B cell (primary cell): ENCODE results near the gene ABCA12.

Experiments
- CTCF ChIP-seq: fragments of 200-600 bp; IDR thresholded peaks from one replicate; pipeline ENCODE4 v1.8.0; 2022; ENCODE audit warnings: antibody characterized with exemption, mild to moderate bottlenecking
- EZH2 ChIP-seq: IDR thresholded peaks from 2 replicates; pipeline ENCODE4 v1.6.1; 2012; ENCODE audit warnings: borderline replicate concordance, low read depth, mild to moderate bottlenecking, moderate library complexity, low read length; ENCODE audit not compliant: insufficient read depth, poor library complexity, severe bottlenecking

DNA sequence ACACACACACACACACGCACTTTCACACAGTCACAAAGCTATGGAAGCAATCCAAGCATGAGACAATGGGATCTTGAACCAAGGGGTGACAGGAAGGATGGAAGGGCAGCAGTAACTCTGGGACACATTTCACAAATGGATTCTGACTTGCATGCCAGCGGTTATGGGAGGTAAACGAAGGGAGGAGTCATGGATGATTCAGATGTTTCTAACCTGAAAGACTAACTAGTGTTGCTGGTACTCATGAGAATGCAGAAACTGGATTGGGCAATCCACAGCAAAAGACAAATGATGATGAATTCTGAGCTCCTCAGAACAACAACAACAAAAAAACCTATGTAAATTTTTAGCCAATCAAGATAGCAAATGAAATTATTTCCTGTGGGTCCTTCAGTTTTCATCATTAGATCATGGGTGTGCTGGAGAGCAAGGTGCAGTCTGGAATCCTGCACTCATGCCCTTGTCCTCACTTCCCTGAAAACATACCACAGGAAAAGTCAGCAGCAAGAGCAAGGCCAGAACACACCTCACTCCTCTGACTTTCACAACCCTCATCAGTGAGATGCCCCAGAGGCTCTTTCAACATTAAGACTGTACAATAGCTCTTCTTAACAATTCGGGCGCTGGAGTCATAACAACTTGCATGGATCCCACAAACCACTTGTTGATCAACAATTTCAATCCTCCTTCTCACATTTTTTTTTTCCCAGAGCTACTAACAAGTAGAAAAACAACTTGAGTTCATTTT is 32.6 kb downstream of the ABCA12 start:
- TF ChIP-seq CTCF (no peak), EZH2 (no peak)
